Uterus (tissue), 2 donors: Measurements from ENCODE around the gene STING1.

ENCODE experiments used
- CTCF ChIP-seq, 4 experiments: fragments of 200-600 bp in 2 of 4; fragments of 450-650 bp in 2 of 4; sonication (generic) in 2 of 4; IDR thresholded peaks; one replicate each; pipeline ENCODE4 v1.5.1; 2016 to 2019; ENCODE audit warnings: antibody characterized with exemption in 4 of 4, mild to moderate bottlenecking in 2 of 4, moderate library complexity in 1 of 4
- POLR2A ChIP-seq, 2 donors: fragments of 450-650 bp; IDR thresholded peaks; one replicate each; pipeline ENCODE4 v1.6.1; 2016; ENCODE audit warnings: antibody characterized with exemption in 2 of 2, mild to moderate bottlenecking in 1 of 2, moderate library complexity in 1 of 2

- TF ChIP-seq CTCF (IDR thresholded peaks at IDR 0.05) (no peak), POLR2A (IDR thresholded peaks at IDR 0.05) (no peak)
These were observed 30.3 kb upstream of the STING1 start for GRCh38 chr5:139512786-139513390.
